ENCODE data around the gene CHRNA1. TPM values are rescaled to one million over a fixed set of nuclear protein-coding genes. Genes with fewer than 3 reads are reported as not detected.

CHRNA1 gene
- total and polyA plus RNA-seq, 9 of the 15 experiments (the other 6 are each of a cell fraction or from before 2014, with no cell fraction given), result not detected

- no peak overlapping the region for H3K27ac ChIP-seq (ENCODE audit: extremely low read depth, low read depth, low read length)
- DNase-seq (ENCODE audit: extremely low read depth in 1 of 4, low spot score in 3 of 4) (no peak), FAIRE-seq (no peak), ATAC-seq (no peak)
- peaks cover 0 to 3% of the 10 kb centered on the region in 2 experiments; a peak in 2 of 5 replicates for H3K4me1 ChIP-seq (replicated peaks in 1 of 2; ENCODE audit: control insufficient read depth in 2 of 2, insufficient read depth in 2 of 2, low read length in 2 of 2)
- TF ChIP-seq MCM2 (IDR thresholded peaks at IDR 0.05; ENCODE audit: low read depth) (no peak), HNRNPUL1 (IDR thresholded peaks at IDR 0.05; ENCODE audit: low read length) (no peak), MNT (conservative IDR thresholded peaks at IDR 0.05) (no peak), KHSRP (IDR thresholded peaks at IDR 0.05) (no peak), USF1 (CRISPR knock-in tag; IDR thresholded peaks at IDR 0.05) (no peak), HDAC3 (IDR thresholded peaks at IDR 0.05; ENCODE audit: borderline replicate concordance, partially characterized antibody) (no peak)
- BruUV-seq (replicated peaks), result no TSS peak
- H3K9ac ChIP-seq (ENCODE audit: insufficient read depth in 1 of 2, low read depth in 2 of 2, low read length in 2 of 2), result no peak overlapping the region
- 1% methylated on average over 8 of the region's 8 CpGs for WGBS (ENCODE audit: insufficient coverage, low coverage, missing lambda C conversion rate)
- intact Hi-C loops (cut with micrococcal nuclease) (no loop called here), in situ Hi-C loops (cut with MboI) (no loop called here)
- H3K9me1 ChIP-seq (ENCODE audit: control insufficient read depth, insufficient read depth, low read length), result no peaks in the 10 kb centered on the region
- H2AFZ ChIP-seq (ENCODE audit: low read depth, low read length), result no peak overlapping the region
- no peaks in the 10 kb centered on the region for H3K36me3 ChIP-seq (ENCODE audit: control insufficient read depth, insufficient read depth, low read length)
- CTCF ChIA-PET (ENCODE audit: low intra/inter-chr PET ratio), result no interaction called here
- no peaks in the 10 kb centered on the region for H4K20me1 ChIP-seq (replicated peaks; ENCODE audit: control insufficient read depth, insufficient read depth, low read length)
- H3K9me3 ChIP-seq (replicated peaks; ENCODE audit: control insufficient read depth, insufficient read depth, low read depth, low read length), result no peaks in the 10 kb centered on the region
- H3K79me2 ChIP-seq (ENCODE audit: control insufficient read depth, insufficient read depth, low read length), result no peaks in the 10 kb centered on the region
- POLR2A ChIA-PET, result interaction anchor here (1.1 to 1.2 kb wide), 2 partner anchors 9 to 13 kb away, joined by 3 to 4 read pairs; no protein-coding TSS in a partner anchor
- no peak overlapping the region for H3K4me3 ChIP-seq
- H3K4me2 ChIP-seq (ENCODE audit: insufficient read depth, low read length), result no peak overlapping the region
- peaks cover 23 to 34% of the 10 kb centered on the region in 2 experiments for H3K27me3 ChIP-seq (ENCODE audit: control insufficient read depth in 2 of 2, insufficient read depth in 2 of 2, low read length in 2 of 2)
Observed at GRCh38 chr2:174786066-174786725, 21.9 kb upstream of the CHRNA1 start.

Measured in K562 (cell line).